GM19397 (cell line): ENCODE data around the gene SRGAP2C.
"Not testable (repeated sequence)": the region's sequence is repeated elsewhere in the genome, so short reads cannot be mapped to it uniquely, and the experiment has no call there.

Experiments
- ATAC-seq: cut with Tn5 transposase; IDR thresholded peaks from one replicate; pipeline ENCODE4 v1.9.1; 2021; ENCODE audit warnings: mild to moderate bottlenecking, moderate library complexity; ENCODE audit not compliant: unreplicated experiment

Gene SRGAP2C

GRCh38 chr1:121275435-121275834 lies 90.7 kb downstream of the SRGAP2C start:
- not testable (repeated sequence) for ATAC-seq

- ATAC-seq = not testable (repeated sequence)
These were observed 93.4 kb downstream of the SRGAP2C start for GRCh38 chr1:121278202-121278601.

- ATAC-seq = not testable (repeated sequence)
These were observed 94.2 kb downstream of the SRGAP2C start for GRCh38 chr1:121278777-121279547.

GRCh38 chr1:121279548-121279898 lies 94.7 kb downstream of the SRGAP2C start:
- ATAC-seq = not testable (repeated sequence)

GRCh38 chr1:121280699-121281317 lies 96.0 kb downstream of the SRGAP2C start:
- not testable (repeated sequence) for ATAC-seq

- ATAC-seq = not testable (repeated sequence)
These were observed 96.7 kb downstream of the SRGAP2C start for GRCh38 chr1:121281480-121281879.

- not testable (repeated sequence) for ATAC-seq
These were observed 98.9 kb downstream of the SRGAP2C start for GRCh38 chr1:121283587-121284180.

GRCh38 chr1:121292590-121292989 lies 107.8 kb downstream of the SRGAP2C start:
- ATAC-seq = not testable (repeated sequence)

GRCh38 chr1:121293263-121294204 lies 108.8 kb downstream of the SRGAP2C start:
- not testable (repeated sequence) for ATAC-seq

- ATAC-seq = not testable (repeated sequence)
These were observed 109.4 kb downstream of the SRGAP2C start for GRCh38 chr1:121294205-121294570.

- not testable (repeated sequence) for ATAC-seq
These were observed 111.8 kb downstream of the SRGAP2C start for GRCh38 chr1:121296563-121296962.

GRCh38 chr1:121298529-121298928 lies 113.8 kb downstream of the SRGAP2C start:
- ATAC-seq = not testable (repeated sequence)

- ATAC-seq = not testable (repeated sequence)
These were observed 114.9 kb downstream of the SRGAP2C start for GRCh38 chr1:121299514-121300149.

GRCh38 chr1:121301876-121302275 lies 117.1 kb downstream of the SRGAP2C start:
- not testable (repeated sequence) for ATAC-seq

GRCh38 chr1:121307759-121308158 lies 123.0 kb downstream of the SRGAP2C start:
- not testable (repeated sequence) for ATAC-seq

- ATAC-seq = not testable (repeated sequence)
These were observed 130.7 kb downstream of the SRGAP2C start for GRCh38 chr1:121315509-121315908.

GRCh38 chr1:121316081-121316480 lies 131.3 kb downstream of the SRGAP2C start:
- not testable (repeated sequence) for ATAC-seq

- not testable (repeated sequence) for ATAC-seq
These were observed 133.0 kb downstream of the SRGAP2C start for GRCh38 chr1:121317491-121318468.

GRCh38 chr1:121318687-121319086 lies 133.9 kb downstream of the SRGAP2C start:
- not testable (repeated sequence) for ATAC-seq
